ENCODE measurements around the gene C13orf42.

DNA sequence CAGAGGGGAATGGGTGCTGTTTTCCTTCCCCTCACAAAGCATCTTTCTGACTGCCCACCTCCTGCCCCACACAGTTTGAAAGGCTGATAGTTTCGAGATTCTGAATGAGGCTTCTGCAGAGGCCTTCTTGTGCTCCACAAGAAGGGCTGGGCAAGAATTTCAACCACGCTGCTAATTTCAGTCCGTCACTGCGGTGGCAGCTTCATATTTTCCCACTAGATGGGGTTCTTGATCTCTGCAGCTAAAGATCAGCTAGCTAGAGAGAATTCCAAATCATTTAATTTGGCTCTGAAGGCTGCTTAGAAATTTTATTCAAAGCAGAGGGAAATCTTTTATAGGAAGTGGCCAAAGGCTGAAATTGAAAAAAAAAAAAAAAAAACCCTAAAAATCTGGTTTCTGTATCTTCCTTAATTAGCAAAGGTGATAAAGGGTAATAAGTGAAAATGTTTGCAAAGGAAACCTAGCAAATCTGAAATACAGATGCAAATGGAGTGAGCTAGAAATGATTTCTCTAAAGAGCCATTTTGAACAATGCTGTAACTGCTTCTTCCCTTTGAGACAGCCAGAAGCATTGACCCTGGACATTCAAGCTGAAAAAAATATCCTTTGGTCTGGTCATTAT, 38.0 kb upstream of the C13orf42 start:
- TF ChIP-seq RAD21 (conservative IDR thresholded peaks at IDR 0.05 in 1 of 2, IDR thresholded peaks at IDR 0.05 in 1 of 2) (peak; percentile 61 to 65), GATA3 (IDR thresholded peaks at IDR 0.05; ENCODE audit: borderline replicate concordance) (no peak), CEBPB (IDR thresholded peaks at IDR 0.05) (no peak), SMC3 (IDR thresholded peaks at IDR 0.05) (peak; percentile 44; the same call in 1 of the 3 replicates), POLR2A (IDR thresholded peaks at IDR 0.05; ENCODE audit: low read length) (no peak), CHD4 (IDR thresholded peaks at IDR 0.05; ENCODE audit: borderline replicate concordance) (no peak), EP300 (IDR thresholded peaks at IDR 0.05) (no peak), MAFK (IDR thresholded peaks at IDR 0.05; ENCODE audit: partially characterized antibody) (no peak), ZNF302 (CRISPR knock-in tag; IDR thresholded peaks at IDR 0.05) (no peak), RARB (CRISPR knock-in tag; IDR thresholded peaks at IDR 0.05) (no peak)
- TF ChIP-seq, protein P1, sequence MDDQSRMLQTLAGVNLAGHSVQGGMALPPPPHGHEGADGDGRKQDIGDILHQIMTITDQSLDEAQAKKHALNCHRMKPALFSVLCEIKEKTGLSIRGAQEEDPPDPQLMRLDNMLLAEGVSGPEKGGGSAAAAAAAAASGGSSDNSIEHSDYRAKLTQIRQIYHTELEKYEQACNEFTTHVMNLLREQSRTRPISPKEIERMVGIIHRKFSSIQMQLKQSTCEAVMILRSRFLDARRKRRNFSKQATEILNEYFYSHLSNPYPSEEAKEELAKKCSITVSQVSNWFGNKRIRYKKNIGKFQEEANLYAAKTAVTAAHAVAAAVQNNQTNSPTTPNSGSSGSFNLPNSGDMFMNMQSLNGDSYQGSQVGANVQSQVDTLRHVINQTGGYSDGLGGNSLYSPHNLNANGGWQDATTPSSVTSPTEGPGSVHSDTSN (IDR thresholded peaks at IDR 0.05) = no peak
- TF ChIP-seq, protein P2, sequence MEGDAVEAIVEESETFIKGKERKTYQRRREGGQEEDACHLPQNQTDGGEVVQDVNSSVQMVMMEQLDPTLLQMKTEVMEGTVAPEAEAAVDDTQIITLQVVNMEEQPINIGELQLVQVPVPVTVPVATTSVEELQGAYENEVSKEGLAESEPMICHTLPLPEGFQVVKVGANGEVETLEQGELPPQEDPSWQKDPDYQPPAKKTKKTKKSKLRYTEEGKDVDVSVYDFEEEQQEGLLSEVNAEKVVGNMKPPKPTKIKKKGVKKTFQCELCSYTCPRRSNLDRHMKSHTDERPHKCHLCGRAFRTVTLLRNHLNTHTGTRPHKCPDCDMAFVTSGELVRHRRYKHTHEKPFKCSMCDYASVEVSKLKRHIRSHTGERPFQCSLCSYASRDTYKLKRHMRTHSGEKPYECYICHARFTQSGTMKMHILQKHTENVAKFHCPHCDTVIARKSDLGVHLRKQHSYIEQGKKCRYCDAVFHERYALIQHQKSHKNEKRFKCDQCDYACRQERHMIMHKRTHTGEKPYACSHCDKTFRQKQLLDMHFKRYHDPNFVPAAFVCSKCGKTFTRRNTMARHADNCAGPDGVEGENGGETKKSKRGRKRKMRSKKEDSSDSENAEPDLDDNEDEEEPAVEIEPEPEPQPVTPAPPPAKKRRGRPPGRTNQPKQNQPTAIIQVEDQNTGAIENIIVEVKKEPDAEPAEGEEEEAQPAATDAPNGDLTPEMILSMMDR (IDR thresholded peaks at IDR 0.05) = peak; percentile 48
- TF ChIP-seq, protein P3, sequence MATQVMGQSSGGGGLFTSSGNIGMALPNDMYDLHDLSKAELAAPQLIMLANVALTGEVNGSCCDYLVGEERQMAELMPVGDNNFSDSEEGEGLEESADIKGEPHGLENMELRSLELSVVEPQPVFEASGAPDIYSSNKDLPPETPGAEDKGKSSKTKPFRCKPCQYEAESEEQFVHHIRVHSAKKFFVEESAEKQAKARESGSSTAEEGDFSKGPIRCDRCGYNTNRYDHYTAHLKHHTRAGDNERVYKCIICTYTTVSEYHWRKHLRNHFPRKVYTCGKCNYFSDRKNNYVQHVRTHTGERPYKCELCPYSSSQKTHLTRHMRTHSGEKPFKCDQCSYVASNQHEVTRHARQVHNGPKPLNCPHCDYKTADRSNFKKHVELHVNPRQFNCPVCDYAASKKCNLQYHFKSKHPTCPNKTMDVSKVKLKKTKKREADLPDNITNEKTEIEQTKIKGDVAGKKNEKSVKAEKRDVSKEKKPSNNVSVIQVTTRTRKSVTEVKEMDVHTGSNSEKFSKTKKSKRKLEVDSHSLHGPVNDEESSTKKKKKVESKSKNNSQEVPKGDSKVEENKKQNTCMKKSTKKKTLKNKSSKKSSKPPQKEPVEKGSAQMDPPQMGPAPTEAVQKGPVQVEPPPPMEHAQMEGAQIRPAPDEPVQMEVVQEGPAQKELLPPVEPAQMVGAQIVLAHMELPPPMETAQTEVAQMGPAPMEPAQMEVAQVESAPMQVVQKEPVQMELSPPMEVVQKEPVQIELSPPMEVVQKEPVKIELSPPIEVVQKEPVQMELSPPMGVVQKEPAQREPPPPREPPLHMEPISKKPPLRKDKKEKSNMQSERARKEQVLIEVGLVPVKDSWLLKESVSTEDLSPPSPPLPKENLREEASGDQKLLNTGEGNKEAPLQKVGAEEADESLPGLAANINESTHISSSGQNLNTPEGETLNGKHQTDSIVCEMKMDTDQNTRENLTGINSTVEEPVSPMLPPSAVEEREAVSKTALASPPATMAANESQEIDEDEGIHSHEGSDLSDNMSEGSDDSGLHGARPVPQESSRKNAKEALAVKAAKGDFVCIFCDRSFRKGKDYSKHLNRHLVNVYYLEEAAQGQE (IDR thresholded peaks at IDR 0.05) = no peak
- TF ChIP-seq, protein P4, sequence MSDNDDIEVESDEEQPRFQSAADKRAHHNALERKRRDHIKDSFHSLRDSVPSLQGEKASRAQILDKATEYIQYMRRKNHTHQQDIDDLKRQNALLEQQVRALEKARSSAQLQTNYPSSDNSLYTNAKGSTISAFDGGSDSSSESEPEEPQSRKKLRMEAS (IDR thresholded peaks at IDR 0.05) = no peak
